Gastroesophageal sphincter (tissue), 4 donors: ENCODE results near the gene GLA. TPM values are rescaled to one million over a fixed set of nuclear protein-coding genes. Genes with fewer than 3 reads are reported as not detected.

Experiments used
- ATAC-seq: fragments of 150-250 bp; one replicate; pipeline ENCODE4 v1.9.1; 2016; ENCODE audit warnings: mild to moderate bottlenecking, moderate library complexity
- H3K27ac ChIP-seq, 4 donors: fragments of 200-600 bp; sonication (generic) in 3 of 4; 1 replicate in 3 of 4; 2 replicates in 1 of 4; pipeline ENCODE4 v1.5.1; 2016 to 2019
- H3K27me3 ChIP-seq: fragments of 200-600 bp; sonication (generic); one replicate; pipeline ENCODE4 v1.5.1; 2019
- H3K36me3 ChIP-seq, 2 donors: fragments of 200-600 bp; sonication (generic); one replicate each; pipeline ENCODE4 v1.5.1; 2019; ENCODE audit warnings: control low read depth in 1 of 2
- H3K4me1 ChIP-seq, 3 donors: fragments of 200-600 bp; sonication (generic); 1 replicate in 2 of 3; 2 replicates in 1 of 3; pipeline ENCODE4 v1.5.1; 2016 to 2019; ENCODE audit warnings: control low read depth in 2 of 3
- H3K4me3 ChIP-seq, 2 donors: fragments of 200-600 bp; sonication (generic); one replicate each; pipeline ENCODE4 v1.5.1; 2019; ENCODE audit warnings: mild to moderate bottlenecking in 1 of 2, moderate library complexity in 1 of 2
- H3K9me3 ChIP-seq, 3 donors: fragments of 200-600 bp; sonication (generic); one replicate each; pipeline ENCODE4 v1.5.1; 2017 to 2019; ENCODE audit warnings: control low read depth in 2 of 3
- CTCF ChIP-seq, 4 experiments: fragments of 200-600 bp in 2 of 4; fragments of 450-650 bp in 2 of 4; sonication (generic) in 1 of 4; IDR thresholded peaks; one replicate each; pipeline ENCODE4 v1.5.1; 2017 to 2019; ENCODE audit warnings: antibody characterized with exemption in 4 of 4, mild to moderate bottlenecking in 2 of 4, moderate library complexity in 2 of 4
- EP300 ChIP-seq: sonication (generic); formaldehyde crosslinking; IDR thresholded peaks from one replicate; pipeline ENCODE4 v1.6.1; 2017; ENCODE audit warnings: antibody characterized with exemption, mild to moderate bottlenecking
- POLR2A ChIP-seq, 2 donors: fragments of 450-650 bp; IDR thresholded peaks; one replicate each; pipeline ENCODE4 v1.6.1; 2017; ENCODE audit warnings: antibody characterized with exemption in 2 of 2, mild to moderate bottlenecking in 2 of 2, moderate library complexity in 1 of 2
- POLR2AphosphoS5 ChIP-seq: sonication (generic); formaldehyde crosslinking; IDR thresholded peaks from one replicate; pipeline ENCODE4 v1.6.1; 2017; ENCODE audit warnings: antibody characterized with exemption
- WGBS, 2 donors: methylation state at CpG; one replicate each; pipeline ENCODE4 v1.1.5; 2018; ENCODE audit warnings: low coverage in 1 of 2; 5-methylcytosine and 5-hydroxymethylcytosine counted together
- total RNA-seq, 4 donors: library from RNA; depleted of rRNA; stranded (reverse); fragments of >200 nt; gene quantifications; one replicate each; pipeline ENCODE4 v1.1.0, GENCODE V29; 2016

GLA gene
- total RNA-seq, 4 donors from 2014 or later: 9.2 to 22.0 (median 16.1) TPM

GRCh38 chrX:101347859-101348451, 59.8 kb downstream of the GLA start:
- TF ChIP-seq POLR2A (IDR thresholded peaks at IDR 0.05) (no peak), CTCF (IDR thresholded peaks at IDR 0.05) (no peak), EP300 (no peak), POLR2AphosphoS5 (no peak)
- peak overlapping the region; percentile 69 to 82 for H3K4me3 ChIP-seq
- ATAC-seq: no peak
- H3K4me1 ChIP-seq: peaks cover 0 to 18% (median 3%) of the 10 kb centered on the region in 3 donors
- H3K27me3 ChIP-seq: no peaks in the 10 kb centered on the region
- H3K27ac ChIP-seq: peak overlapping the region in 3 of 4 donors; percentile 86 to 88 (median 87)
- peaks cover 0 to 23% of the 10 kb centered on the region in 2 donors for H3K36me3 ChIP-seq
- 0 to 35% methylated on average over 4 to 6 of the region's 14 CpGs for WGBS, 2 donors
- H3K9me3 ChIP-seq: no peaks in the 10 kb centered on the region

Other genes starting within 250 kb of the GLA start
- under 1 TPM; 0.20 to 0.54 (median 0.31) TPM for gene DRP2, start 188.1 kb downstream of the GLA start, total RNA-seq
- gene TAF7L, start 116.6 kb downstream of the GLA start, total RNA-seq: under 1 TPM in 1 of 4 donors, not detected in 3; 0.27 TPM
- gene TIMM8A, start 59.2 kb downstream of the GLA start, total RNA-seq: 1 to 10 TPM; 1.5 to 7.1 (median 5.3) TPM
- gene BTK, start 21.7 kb downstream of the GLA start, total RNA-seq: 10 to 100 TPM in 1 of 4 donors, 1 to 10 TPM in 3; 2.2 to 14.8 (median 4.5) TPM
- gene RPL36A, start 16.9 kb downstream of the GLA start, total RNA-seq: 1,000 to 10,000 TPM in 3 of 4 donors, 100 to 1,000 TPM in 1; 629 to 1,573 (median 1,208) TPM
- 10 to 100 TPM; 38.8 to 66.6 (median 62.1) TPM for gene HNRNPH2, start 297 bp upstream of the GLA start, total RNA-seq
- gene ARMCX4, start 77.5 kb upstream of the GLA start, total RNA-seq: 10 to 100 TPM in 1 of 4 donors, 1 to 10 TPM in 3; 1.8 to 21.9 (median 8.1) TPM
- 10 to 100 TPM; 25.6 to 49.2 (median 34.5) TPM for gene ARMCX1, start 142.6 kb upstream of the GLA start, total RNA-seq
- gene ARMCX6, start 210.1 kb upstream of the GLA start, total RNA-seq: 10 to 100 TPM; 10.1 to 33.7 (median 18.6) TPM
- gene ARMCX3, start 215.2 kb upstream of the GLA start, total RNA-seq: 10 to 100 TPM; 52.5 to 60.1 (median 57.8) TPM